Neural crest cell (in vitro differentiated cells): ENCODE results near the gene UBE2N. TPM values are rescaled to one million over a fixed set of nuclear protein-coding genes. Genes with fewer than 3 reads are reported as not detected.

Experiments used
- DNase-seq: peaks from one replicate; pipeline ENCODE4 v3.0.0; 2021; ENCODE audit warnings: low read depth, mixed read lengths, low spot score
- H3K27ac Mint-ChIP-seq: one replicate; pipeline ENCODE4 v1.8.0; 2021; ENCODE audit warnings: mild to moderate bottlenecking, mixed read lengths; ENCODE audit not compliant: unreplicated experiment
- H3K27me3 Mint-ChIP-seq: 2 replicates; pipeline ENCODE4 v1.8.0; 2021; ENCODE audit warnings: low read depth, mild to moderate bottlenecking, mixed read lengths
- H3K36me3 Mint-ChIP-seq: 2 replicates; pipeline ENCODE4 v1.8.0; 2021; ENCODE audit warnings: low read depth, mild to moderate bottlenecking, mixed read lengths
- H3K4me1 Mint-ChIP-seq: 2 replicates; pipeline ENCODE4 v1.8.0; 2021; ENCODE audit warnings: mixed read lengths
- H3K4me3 Mint-ChIP-seq: one replicate; pipeline ENCODE4 v1.8.0; 2021; ENCODE audit warnings: mild to moderate bottlenecking, mixed read lengths
- H3K9me3 Mint-ChIP-seq: 2 replicates; pipeline ENCODE4 v1.8.0; 2021; ENCODE audit warnings: mixed read lengths
- total RNA-seq: library from RNA; stranded (reverse); gene quantifications from 2 replicates; pipeline ENCODE4 v1.2.1, GENCODE V29; 2021
- TF ChIP-seq, protein P1 (sequence below): fragments of 200-600 bp; sonication (generic); conservative IDR thresholded peaks from 2 replicates; pipeline ENCODE4 v1.5.0; 2021; ENCODE audit warnings: antibody characterized with exemption, mild to moderate bottlenecking

The UBE2N gene
- total RNA-seq, 1 donor from 2014 or later, result 176 TPM

DNA sequence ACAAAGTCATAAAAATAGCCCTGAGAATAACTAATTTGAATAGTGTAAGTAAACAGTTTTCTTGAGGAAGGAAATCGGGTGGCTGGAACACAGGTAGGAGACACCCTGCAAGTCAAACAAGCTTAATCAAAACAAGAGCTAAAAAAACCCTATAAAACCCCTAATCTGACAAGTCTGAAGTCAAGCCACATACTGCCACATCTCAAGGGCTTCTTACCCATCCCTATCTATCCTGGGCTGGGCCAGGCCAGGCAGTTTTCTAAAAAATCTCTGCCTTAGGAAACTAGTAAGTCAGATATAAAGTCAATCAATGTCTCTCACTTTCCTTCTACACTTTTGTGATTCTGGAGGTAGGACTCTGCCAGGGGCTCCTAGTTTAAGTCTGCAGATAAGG, 15.3 kb downstream of the UBE2N start:
- Mint-ChIP-seq H3K27ac (peak overlapping the region; percentile 57), H3K36me3 (no peaks in the 10 kb centered on the region), H3K4me3 (no peak overlapping the region), H3K27me3 (no peaks in the 10 kb centered on the region), H3K4me1 (peaks cover 65% of the 10 kb centered on the region), H3K9me3 (no peaks in the 10 kb centered on the region)
- no peak for DNase-seq
- TF ChIP-seq, protein P1, sequence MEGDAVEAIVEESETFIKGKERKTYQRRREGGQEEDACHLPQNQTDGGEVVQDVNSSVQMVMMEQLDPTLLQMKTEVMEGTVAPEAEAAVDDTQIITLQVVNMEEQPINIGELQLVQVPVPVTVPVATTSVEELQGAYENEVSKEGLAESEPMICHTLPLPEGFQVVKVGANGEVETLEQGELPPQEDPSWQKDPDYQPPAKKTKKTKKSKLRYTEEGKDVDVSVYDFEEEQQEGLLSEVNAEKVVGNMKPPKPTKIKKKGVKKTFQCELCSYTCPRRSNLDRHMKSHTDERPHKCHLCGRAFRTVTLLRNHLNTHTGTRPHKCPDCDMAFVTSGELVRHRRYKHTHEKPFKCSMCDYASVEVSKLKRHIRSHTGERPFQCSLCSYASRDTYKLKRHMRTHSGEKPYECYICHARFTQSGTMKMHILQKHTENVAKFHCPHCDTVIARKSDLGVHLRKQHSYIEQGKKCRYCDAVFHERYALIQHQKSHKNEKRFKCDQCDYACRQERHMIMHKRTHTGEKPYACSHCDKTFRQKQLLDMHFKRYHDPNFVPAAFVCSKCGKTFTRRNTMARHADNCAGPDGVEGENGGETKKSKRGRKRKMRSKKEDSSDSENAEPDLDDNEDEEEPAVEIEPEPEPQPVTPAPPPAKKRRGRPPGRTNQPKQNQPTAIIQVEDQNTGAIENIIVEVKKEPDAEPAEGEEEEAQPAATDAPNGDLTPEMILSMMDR, result no peak

DNA sequence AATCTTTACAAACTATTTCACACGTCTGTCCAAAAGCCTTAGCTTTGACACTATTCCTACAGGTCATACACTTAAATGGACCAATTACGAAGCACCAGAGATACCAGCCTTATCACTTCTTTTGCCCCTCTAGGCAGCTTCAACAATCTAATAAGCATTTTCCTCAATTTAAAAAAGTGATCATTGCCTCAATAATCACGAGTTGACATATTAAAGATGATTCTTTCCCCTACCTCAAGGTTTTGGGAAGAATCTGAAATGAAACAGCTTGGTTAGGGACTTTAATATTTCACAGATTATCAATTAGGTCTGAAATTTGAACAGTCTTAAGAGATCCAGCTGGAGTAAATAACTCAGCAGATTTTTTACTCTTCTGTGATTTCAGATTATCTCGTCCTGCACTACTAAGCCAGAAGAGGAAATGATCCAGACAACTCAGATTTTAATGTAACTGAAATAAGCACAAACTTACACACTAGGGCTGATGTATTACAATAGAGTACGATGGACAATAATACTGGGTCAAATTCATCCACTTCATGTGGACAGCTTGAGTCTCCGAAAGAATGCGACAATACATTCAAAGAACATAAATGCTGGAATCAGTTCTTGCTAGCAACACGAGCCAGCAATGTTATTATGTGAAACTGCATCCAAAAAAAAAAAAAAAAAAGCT, 15.9 kb downstream of the UBE2N start:
- no peak for DNase-seq
- no peaks in the 10 kb centered on the region for H3K27me3 Mint-ChIP-seq
- no peaks in the 10 kb centered on the region for H3K36me3 Mint-ChIP-seq
- TF ChIP-seq, protein P1, result no peak
- no peaks in the 10 kb centered on the region for H3K9me3 Mint-ChIP-seq
- H3K4me1 Mint-ChIP-seq, result peaks cover 62% of the 10 kb centered on the region
- H3K4me3 Mint-ChIP-seq, result no peak overlapping the region
- H3K27ac Mint-ChIP-seq, result peak overlapping the region; percentile 55

DNA sequence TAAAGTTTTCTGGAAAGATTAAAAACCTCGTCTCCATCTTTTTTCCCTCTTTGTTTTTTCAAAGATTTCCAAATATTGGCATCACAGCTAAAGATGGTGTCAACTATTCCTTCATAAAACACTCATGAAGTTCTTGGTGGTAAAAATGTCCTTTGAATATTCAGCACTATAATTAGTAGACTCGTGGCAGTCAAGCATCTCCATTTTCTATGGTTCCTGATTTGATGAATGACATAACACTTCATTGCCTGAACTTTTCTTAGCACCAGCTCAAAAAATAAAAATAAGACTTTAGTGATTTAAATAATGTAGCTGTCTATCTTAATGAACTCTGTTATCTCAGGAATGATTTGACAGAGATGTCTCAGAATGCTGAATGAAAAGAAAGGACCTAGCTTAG, 19.7 kb downstream of the UBE2N start:
- H3K27ac Mint-ChIP-seq, result no peak overlapping the region
- H3K4me1 Mint-ChIP-seq, result peaks cover 60% of the 10 kb centered on the region
- no peak overlapping the region for H3K4me3 Mint-ChIP-seq
- TF ChIP-seq, protein P1, result no peak
- no peak for DNase-seq
- H3K9me3 Mint-ChIP-seq, result no peaks in the 10 kb centered on the region
- no peaks in the 10 kb centered on the region for H3K36me3 Mint-ChIP-seq
- no peaks in the 10 kb centered on the region for H3K27me3 Mint-ChIP-seq

DNA sequence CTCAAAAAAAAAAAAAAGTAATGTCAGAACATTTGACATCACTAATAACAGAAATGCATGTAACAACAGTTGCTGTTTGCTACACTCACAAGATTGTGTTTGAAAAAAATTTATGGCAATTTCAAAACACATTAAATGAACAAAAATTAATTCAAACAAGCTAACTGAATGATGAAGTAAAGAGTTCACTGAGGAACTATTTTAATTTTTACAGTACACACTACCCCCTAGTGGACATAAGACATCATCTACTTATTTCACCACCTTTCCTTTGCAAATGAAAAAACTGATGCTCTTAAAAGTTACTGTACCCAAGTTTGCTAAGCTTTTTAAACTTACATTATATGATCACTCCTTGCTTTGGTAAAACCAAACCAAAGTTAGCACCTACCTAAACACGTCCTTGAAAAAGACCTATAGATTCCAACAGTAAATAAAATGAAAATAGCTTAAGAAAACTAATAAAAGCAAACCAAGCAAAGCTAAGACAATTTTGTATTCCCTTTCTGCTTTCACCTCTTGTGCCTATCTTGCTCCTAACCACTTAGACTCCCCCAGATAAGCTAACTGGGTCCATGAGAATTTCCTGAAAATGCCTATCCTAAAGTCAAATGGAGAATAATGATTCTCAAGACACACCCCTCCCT, 22.2 kb downstream of the UBE2N start:
- no peaks in the 10 kb centered on the region for H3K27me3 Mint-ChIP-seq
- peaks cover 57% of the 10 kb centered on the region for H3K4me1 Mint-ChIP-seq

DNA sequence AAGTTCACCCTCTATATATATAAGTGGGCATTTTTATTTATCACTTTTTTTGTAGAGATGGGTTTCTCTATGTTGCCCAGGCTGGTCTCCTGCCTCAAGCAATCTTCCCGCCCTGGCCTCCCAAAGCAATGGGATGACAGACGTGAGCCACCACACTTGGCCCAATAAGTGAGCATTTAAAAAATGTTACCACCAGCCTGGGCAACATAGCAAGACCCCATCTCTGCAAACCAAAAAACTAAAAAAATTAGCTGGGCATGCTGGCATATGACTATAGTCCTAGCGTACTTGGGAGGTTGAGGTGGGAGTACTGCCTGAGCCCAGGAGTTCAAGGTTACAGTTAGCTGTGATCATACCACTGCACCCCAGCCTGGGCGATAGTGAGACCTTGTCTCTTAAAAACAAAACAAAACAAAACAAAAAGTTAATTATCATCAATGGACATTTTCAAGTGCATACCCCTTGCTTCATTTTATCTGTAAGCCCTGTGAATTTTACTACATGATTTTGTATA, 23.7 kb downstream of the UBE2N start:
- no peaks in the 10 kb centered on the region for H3K9me3 Mint-ChIP-seq
- H3K27me3 Mint-ChIP-seq, result no peaks in the 10 kb centered on the region
- no peak overlapping the region for H3K4me3 Mint-ChIP-seq
- H3K4me1 Mint-ChIP-seq, result peaks cover 55% of the 10 kb centered on the region
- H3K36me3 Mint-ChIP-seq, result peaks cover 4% of the 10 kb centered on the region
- TF ChIP-seq, protein P1, result no peak
- no peak overlapping the region for H3K27ac Mint-ChIP-seq
- DNase-seq, result no peak

More for the DNA sequence above, 22.2 kb downstream of the UBE2N start:
- DNase-seq, result no peak
- peaks cover 2% of the 10 kb centered on the region for H3K36me3 Mint-ChIP-seq
- H3K9me3 Mint-ChIP-seq, result no peaks in the 10 kb centered on the region
- no peak overlapping the region for H3K4me3 Mint-ChIP-seq
- TF ChIP-seq, protein P1, result peak; percentile 83
- no peak overlapping the region for H3K27ac Mint-ChIP-seq
